ENCODE data around the gene NPTX2. TPM values are rescaled to one million over a fixed set of nuclear protein-coding genes. Genes with fewer than 3 reads are reported as not detected.

Gene NPTX2
- total RNA-seq, 1 experiment from 2014 or later, result 10.9 TPM

GRCh38 chr7:98655611-98656010 is 38.5 kb downstream of the NPTX2 start:
- ATAC-seq (no peak), DNase-seq (ENCODE audit: low spot score) (no peak)
- no peaks in the 10 kb centered on the region for H3K9me3 Mint-ChIP-seq
- H3K27me3 Mint-ChIP-seq (ENCODE audit: low read depth), result no peaks in the 10 kb centered on the region
- H3K36me3 Mint-ChIP-seq, result no peaks in the 10 kb centered on the region
- no peaks in the 10 kb centered on the region for H3K4me1 Mint-ChIP-seq
- no peak overlapping the region for H3K27ac Mint-ChIP-seq
- ChIA-PET CTCF (no interaction called here), POLR2A (no interaction called here)
- no peak overlapping the region for H3K4me3 Mint-ChIP-seq
- TF ChIP-seq E2F4 (CRISPR knock-in tag; IDR thresholded peaks at IDR 0.05; ENCODE audit: borderline replicate concordance, low read depth) (no peak), ZNF138 (CRISPR knock-in tag; conservative IDR thresholded peaks at IDR 0.05) (no peak), ZBTB43 (CRISPR knock-in tag; IDR thresholded peaks at IDR 0.05) (no peak)

- Mint-ChIP-seq H3K4me3 (no peak overlapping the region), H3K27me3 (ENCODE audit: low read depth) (no peaks in the 10 kb centered on the region), H3K27ac (no peak overlapping the region), H3K9me3 (no peaks in the 10 kb centered on the region), H3K36me3 (no peaks in the 10 kb centered on the region), H3K4me1 (no peaks in the 10 kb centered on the region)
- no peak for ATAC-seq
- TF ChIP-seq CBFB (CRISPR knock-in tag; IDR thresholded peaks at IDR 0.05; ENCODE audit: low read depth) (no peak), FOXJ3 (CRISPR knock-in tag; IDR thresholded peaks at IDR 0.05; ENCODE audit: borderline replicate concordance) (no peak), SP1 (CRISPR knock-in tag; conservative IDR thresholded peaks at IDR 0.05) (no peak), ZNF317 (CRISPR knock-in tag; IDR thresholded peaks at IDR 0.05; ENCODE audit: borderline replicate concordance, low read depth) (no peak), ATF6 (CRISPR knock-in tag; IDR thresholded peaks at IDR 0.05) (no peak), ZNF396 (CRISPR knock-in tag; IDR thresholded peaks at IDR 0.05; ENCODE audit: borderline replicate concordance) (no peak), IRF1 (CRISPR knock-in tag; IDR thresholded peaks at IDR 0.05) (no peak), STAT6 (CRISPR knock-in tag; conservative IDR thresholded peaks at IDR 0.05; ENCODE audit: low read depth) (no peak)
- DNase-seq (ENCODE audit: low spot score), result no peak
- CTCF ChIA-PET, result no interaction called here
- POLR2A ChIA-PET, result no interaction called here
These were observed 39.8 kb downstream of the NPTX2 start for GRCh38 chr7:98656899-98657298.

- CTCF ChIA-PET, result no interaction called here
- no peaks in the 10 kb centered on the region for H3K27me3 Mint-ChIP-seq (ENCODE audit: low read depth)
These were observed 40.7 kb downstream of the NPTX2 start for GRCh38 chr7:98657736-98658135.

More at GRCh38 chr7:98657736-98658135, 40.7 kb downstream of the NPTX2 start:
- Mint-ChIP-seq H3K9me3 (no peaks in the 10 kb centered on the region), H3K4me3 (no peak overlapping the region), H3K27ac (no peak overlapping the region), H3K4me1 (no peaks in the 10 kb centered on the region), H3K36me3 (no peaks in the 10 kb centered on the region)
- ATAC-seq (no peak), DNase-seq (ENCODE audit: low spot score) (no peak)
- TF ChIP-seq CREB1 (CRISPR knock-in tag; IDR thresholded peaks at IDR 0.05) (no peak), RORB (CRISPR knock-in tag; IDR thresholded peaks at IDR 0.05) (no peak), PREB (CRISPR knock-in tag; IDR thresholded peaks at IDR 0.05; ENCODE audit: borderline replicate concordance) (no peak), GTF2I (CRISPR knock-in tag; conservative IDR thresholded peaks at IDR 0.05) (no peak)
- POLR2A ChIA-PET, result no interaction called here

All from WTC11 (cell line).